ENCODE measurements around the gene FDX1. TPM values are rescaled to one million over a fixed set of nuclear protein-coding genes. Genes with fewer than 3 reads are reported as not detected.

FDX1 gene
- total RNA-seq, 1 experiment from 2014 or later, result 29.9 TPM

DNA sequence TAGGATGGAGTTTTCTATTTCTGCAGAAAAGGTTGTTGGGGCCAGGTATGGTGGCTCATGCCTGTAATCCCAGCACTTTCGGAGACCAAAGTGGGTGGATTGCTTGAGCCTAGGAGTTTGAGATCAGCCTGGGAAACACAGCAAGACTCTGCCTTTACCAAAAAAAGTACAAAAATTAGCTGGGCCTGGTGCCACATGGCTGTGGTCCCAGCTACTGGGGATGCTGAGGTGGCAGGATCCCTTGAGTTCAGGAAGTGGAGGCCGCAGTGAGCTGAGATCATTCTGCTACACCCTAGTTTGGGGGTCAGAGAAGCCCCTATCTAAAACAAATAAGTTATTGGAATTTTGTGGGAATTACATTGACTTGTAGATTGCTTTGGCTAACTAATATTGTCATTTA is 71.7 kb downstream of the FDX1 start:
- Histone ChIP-seq H3K9me3 (peaks cover 11% of the 10 kb centered on the region; the same call in 1 of the 2 replicates), H3K36me3 (ENCODE audit: control insufficient read depth, insufficient read depth, low read length) (no peaks in the 10 kb centered on the region), H3K4me1 (no peaks in the 10 kb centered on the region), H3K4me3 (ENCODE audit: low read depth, low read length) (no peak overlapping the region), H3K27me3 (replicated peaks; ENCODE audit: control insufficient read depth, insufficient read depth, low read length) (no peaks in the 10 kb centered on the region)
- POLR2A ChIA-PET, result no interaction called here
- H3K27ac Mint-ChIP-seq (ENCODE audit: unreplicated experiment), result no peak overlapping the region
- H3K4me1 Mint-ChIP-seq (ENCODE audit: low read depth, unreplicated experiment), result no peaks in the 10 kb centered on the region
- H3K27me3 Mint-ChIP-seq (ENCODE audit: insufficient read depth, unreplicated experiment), result peaks cover 22% of the 10 kb centered on the region
- TF ChIP-seq, protein P1, sequence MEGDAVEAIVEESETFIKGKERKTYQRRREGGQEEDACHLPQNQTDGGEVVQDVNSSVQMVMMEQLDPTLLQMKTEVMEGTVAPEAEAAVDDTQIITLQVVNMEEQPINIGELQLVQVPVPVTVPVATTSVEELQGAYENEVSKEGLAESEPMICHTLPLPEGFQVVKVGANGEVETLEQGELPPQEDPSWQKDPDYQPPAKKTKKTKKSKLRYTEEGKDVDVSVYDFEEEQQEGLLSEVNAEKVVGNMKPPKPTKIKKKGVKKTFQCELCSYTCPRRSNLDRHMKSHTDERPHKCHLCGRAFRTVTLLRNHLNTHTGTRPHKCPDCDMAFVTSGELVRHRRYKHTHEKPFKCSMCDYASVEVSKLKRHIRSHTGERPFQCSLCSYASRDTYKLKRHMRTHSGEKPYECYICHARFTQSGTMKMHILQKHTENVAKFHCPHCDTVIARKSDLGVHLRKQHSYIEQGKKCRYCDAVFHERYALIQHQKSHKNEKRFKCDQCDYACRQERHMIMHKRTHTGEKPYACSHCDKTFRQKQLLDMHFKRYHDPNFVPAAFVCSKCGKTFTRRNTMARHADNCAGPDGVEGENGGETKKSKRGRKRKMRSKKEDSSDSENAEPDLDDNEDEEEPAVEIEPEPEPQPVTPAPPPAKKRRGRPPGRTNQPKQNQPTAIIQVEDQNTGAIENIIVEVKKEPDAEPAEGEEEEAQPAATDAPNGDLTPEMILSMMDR (IDR thresholded peaks at IDR 0.05; ENCODE audit: insufficient read depth in 1 of 2, low read depth in 1 of 2, low read length in 1 of 2, severe bottlenecking in 1 of 2, unreplicated experiment in 1 of 2), result no peak
- CTCF ChIA-PET, result no interaction called here
- no peaks in the 10 kb centered on the region for H3K9me3 Mint-ChIP-seq (ENCODE audit: unreplicated experiment)
- no peak for DNase-seq
- intact Hi-C loops (cut with micrococcal nuclease; ENCODE audit: unreplicated experiment), result no loop called here
- H3K4me3 Mint-ChIP-seq (ENCODE audit: unreplicated experiment), result no peak overlapping the region
- H3K36me3 Mint-ChIP-seq (ENCODE audit: insufficient read depth, unreplicated experiment), result no peaks in the 10 kb centered on the region
- BruUV-seq (replicated peaks), result no TSS peak

DNA sequence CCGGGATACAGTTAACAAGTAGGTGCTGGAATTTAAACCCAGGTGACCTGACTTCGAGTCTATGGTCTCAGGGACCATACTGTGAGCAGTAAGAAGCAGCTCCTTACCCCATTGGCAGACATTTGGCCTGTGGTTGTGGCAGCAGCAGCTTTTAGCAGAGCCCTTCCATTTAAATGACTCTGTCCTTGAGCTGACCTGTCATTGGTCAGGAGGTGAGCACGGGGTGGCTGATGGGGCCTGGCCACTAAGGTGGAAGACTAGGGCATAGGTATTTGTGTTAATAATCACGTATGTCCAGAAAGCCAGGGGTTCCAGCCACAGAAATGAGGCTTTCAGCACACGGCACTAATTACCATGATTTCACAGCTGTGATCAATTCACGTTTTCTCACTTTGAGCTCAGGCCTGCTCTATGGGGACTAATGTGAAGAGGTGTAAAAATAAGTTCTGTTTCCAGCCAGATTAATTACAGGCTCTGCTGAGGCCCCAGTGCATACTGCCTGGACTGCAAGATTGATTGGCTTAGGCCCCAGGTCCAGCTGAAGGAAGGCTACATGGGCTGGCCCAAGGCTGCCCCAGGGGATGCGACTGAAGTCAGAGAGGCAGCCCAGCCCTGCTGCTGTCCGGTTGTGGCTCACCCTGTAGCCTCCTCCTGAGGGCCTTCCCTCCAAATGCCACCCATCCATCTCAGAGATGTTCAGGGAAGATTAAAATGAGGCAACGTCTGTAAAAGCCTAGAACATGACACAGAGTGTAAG is 76.0 kb downstream of the FDX1 start:
- ChIA-PET POLR2A (no interaction called here), CTCF (interaction anchor here (1.2 kb wide), 1 partner anchor 43 kb away, joined by 3 read pairs; no protein-coding TSS in a partner anchor)
- Mint-ChIP-seq H3K36me3 (ENCODE audit: insufficient read depth, unreplicated experiment) (no peaks in the 10 kb centered on the region), H3K27me3 (ENCODE audit: insufficient read depth, unreplicated experiment) (peaks cover 10% of the 10 kb centered on the region), H3K27ac (ENCODE audit: unreplicated experiment) (no peak overlapping the region), H3K4me3 (ENCODE audit: unreplicated experiment) (no peak overlapping the region), H3K9me3 (ENCODE audit: unreplicated experiment) (no peaks in the 10 kb centered on the region), H3K4me1 (ENCODE audit: low read depth, unreplicated experiment) (no peaks in the 10 kb centered on the region)
- Histone ChIP-seq H3K27me3 (replicated peaks; ENCODE audit: control insufficient read depth, insufficient read depth, low read length) (peaks cover 3% of the 10 kb centered on the region; the same call in 1 of the 2 replicates), H3K9me3 (peaks cover 9% of the 10 kb centered on the region; the same call in 1 of the 2 replicates), H3K36me3 (ENCODE audit: control insufficient read depth, insufficient read depth, low read length) (no peaks in the 10 kb centered on the region), H3K4me1 (no peaks in the 10 kb centered on the region), H3K4me3 (ENCODE audit: low read depth, low read length) (no peak overlapping the region)
- no peak for DNase-seq
- intact Hi-C loops (cut with micrococcal nuclease; ENCODE audit: unreplicated experiment), result no loop called here
- BruUV-seq (replicated peaks), result no TSS peak
- TF ChIP-seq, protein P1 (IDR thresholded peaks at IDR 0.05; ENCODE audit: insufficient read depth in 1 of 2, low read depth in 1 of 2, low read length in 1 of 2, severe bottlenecking in 1 of 2, unreplicated experiment in 1 of 2), result no peak

DNA sequence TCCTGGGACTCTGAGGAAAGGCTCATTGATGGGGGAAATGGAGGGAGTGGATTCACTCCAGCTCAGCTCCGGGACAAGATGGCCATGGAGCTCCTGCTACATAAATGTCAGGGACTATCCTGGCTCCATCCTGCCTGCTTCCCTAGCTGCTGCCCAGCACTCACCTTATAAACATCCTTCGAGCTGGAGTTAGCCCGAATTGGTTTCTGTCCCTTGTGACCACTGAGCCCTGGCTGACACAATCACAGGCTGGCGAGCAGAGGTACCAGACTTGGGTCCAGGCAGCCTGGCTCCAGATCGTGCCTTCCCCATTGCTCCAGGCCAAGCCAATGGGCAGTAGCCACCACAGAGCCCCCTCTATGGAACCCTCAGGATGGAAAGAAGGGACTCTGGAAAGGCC is 77.6 kb downstream of the FDX1 start:
- peaks cover 13% of the 10 kb centered on the region for H3K27me3 Mint-ChIP-seq (ENCODE audit: insufficient read depth, unreplicated experiment)
- Histone ChIP-seq H3K4me3 (ENCODE audit: low read depth, low read length) (no peak overlapping the region), H3K27me3 (replicated peaks; ENCODE audit: control insufficient read depth, insufficient read depth, low read length) (peaks cover 3% of the 10 kb centered on the region; the same call in 1 of the 2 replicates), H3K4me1 (no peaks in the 10 kb centered on the region), H3K9me3 (no peaks in the 10 kb centered on the region), H3K36me3 (ENCODE audit: control insufficient read depth, insufficient read depth, low read length) (no peaks in the 10 kb centered on the region)
- intact Hi-C loops (cut with micrococcal nuclease; ENCODE audit: unreplicated experiment), result no loop called here
- CTCF ChIA-PET, result no interaction called here
- no peaks in the 10 kb centered on the region for H3K9me3 Mint-ChIP-seq (ENCODE audit: unreplicated experiment)
- no peak overlapping the region for H3K27ac Mint-ChIP-seq (ENCODE audit: unreplicated experiment)
- H3K4me3 Mint-ChIP-seq (ENCODE audit: unreplicated experiment), result no peak overlapping the region
- H3K4me1 Mint-ChIP-seq (ENCODE audit: low read depth, unreplicated experiment), result no peaks in the 10 kb centered on the region
- H3K36me3 Mint-ChIP-seq (ENCODE audit: insufficient read depth, unreplicated experiment), result no peaks in the 10 kb centered on the region
- TF ChIP-seq, protein P1 (IDR thresholded peaks at IDR 0.05; ENCODE audit: insufficient read depth in 1 of 2, low read depth in 1 of 2, low read length in 1 of 2, severe bottlenecking in 1 of 2, unreplicated experiment in 1 of 2), result no peak
- POLR2A ChIA-PET, result no interaction called here
- no TSS peak for BruUV-seq (replicated peaks)
- DNase-seq, result no peak

Data from Caco-2 (cell line).